GM20431 (cell line): ENCODE data around the gene SDSL.

Experiments used
- in situ Hi-C: fragments of 300-500 bp; cut with MseI, MboI; formaldehyde crosslinking; loops from one replicate; pipeline ENCODE4 v1.15.0; 2020; ENCODE audit warnings: low sequenced_read_pairs; ENCODE audit not compliant: unreplicated experiment

The SDSL gene

DNA sequence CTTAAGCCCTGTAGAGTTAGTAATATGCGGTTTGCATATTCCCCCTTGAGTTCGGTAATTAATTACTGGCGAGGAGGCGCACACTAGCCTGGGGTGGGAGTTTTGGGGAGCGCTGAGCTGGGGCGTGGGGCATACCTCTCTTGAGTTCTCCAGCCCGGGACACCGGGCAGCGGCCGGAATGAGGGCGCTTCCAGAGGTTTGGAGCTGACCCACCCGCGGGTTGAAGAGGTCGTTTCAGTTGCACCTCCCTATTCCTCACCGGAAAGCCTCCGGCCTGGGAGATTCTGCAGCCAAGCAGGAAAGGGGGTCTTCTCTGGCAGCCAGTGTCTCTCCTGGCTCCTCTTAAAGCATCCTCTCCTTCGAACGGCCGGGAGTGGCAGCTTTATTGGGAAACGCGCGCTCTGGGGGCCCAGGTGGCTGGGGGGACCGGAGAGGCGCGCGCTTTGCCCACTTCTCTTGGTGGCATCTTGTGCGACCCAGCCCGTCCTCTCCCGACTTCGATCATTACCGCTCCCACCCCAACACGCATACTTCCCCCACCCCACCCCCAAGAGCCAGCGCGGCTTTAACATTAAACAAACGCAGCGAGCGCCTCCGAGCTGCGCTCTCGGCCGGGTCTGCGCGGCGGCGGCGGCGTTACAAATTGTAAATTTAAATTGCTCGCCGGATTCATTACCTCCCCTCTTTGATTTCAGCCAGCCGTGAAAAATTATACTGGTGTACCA lies 53.4 kb downstream of the SDSL start:
- in situ Hi-C loops, result no loop called here

DNA sequence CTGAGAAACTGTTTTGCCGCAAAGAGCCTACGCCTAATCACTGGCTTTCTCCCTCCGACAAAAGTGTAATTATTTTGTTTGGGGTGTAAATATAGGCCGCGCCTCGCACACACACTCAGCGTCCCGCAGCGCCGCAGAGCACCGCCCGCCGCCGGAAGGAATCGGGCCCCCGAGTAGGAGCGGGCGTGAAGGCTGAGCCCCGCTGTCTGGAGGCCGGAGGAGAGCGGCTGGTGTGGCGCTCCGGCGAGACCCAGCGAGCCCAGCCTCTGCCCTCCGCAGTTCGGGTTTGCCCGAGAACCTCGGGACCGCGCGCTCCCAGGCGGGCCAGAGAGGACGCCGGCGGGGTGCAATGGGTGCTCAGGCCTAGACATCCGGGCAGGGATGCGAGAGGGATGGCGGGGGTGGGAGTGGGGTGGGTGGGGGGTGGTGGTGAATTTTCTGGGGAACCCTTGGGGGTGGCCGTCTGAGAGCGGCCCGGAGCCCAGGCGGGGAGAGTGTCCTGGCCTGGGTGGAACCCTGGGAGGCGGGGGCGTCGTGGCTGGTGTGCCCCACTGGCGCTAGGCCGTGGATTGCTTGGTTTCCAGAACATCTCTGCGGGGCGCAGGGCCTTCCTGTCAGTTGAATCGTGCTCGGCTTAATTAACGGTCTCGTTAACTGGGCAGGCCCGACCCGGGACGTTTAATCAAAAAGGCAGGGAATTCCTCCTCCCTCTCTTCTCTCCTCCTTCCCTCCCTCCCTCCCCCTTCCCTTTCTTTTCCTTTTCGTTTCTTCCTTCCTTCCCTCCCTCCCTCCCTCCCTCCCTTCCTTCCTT lies 54.2 kb downstream of the SDSL start:
- in situ Hi-C loops, result no loop called here

DNA sequence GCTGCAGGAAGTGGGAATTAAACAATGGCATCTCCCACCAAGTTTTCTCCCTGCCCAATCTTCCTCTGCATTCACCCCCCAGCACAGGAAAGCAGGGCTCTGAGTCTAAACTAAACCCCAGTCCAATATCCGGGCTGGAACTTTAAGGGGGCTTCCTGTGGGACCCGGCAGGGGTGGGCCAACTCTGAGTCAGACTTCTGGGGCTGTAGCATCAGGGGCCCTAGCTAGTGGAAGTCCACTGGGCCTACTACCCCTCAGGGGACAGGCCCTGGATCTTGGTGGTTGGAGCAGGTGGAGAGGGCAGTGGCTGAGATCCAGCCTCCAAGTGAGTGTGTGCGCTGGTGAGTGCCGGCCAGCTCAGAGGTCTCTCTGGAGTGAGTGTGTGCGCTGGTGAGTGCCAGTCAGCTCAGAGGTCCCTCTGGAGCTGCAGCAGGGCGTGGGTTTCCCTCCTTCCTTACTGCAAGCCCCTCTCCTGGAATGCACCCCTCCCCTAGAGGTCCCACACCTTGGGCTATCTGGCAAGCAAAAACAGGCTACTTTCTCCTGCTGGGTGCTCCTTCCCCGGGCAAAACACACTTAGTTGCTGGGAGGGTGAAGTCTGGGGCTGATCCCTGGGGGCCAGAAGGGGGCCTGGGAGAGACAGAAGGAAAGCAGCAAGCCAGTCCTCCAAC lies 55.1 kb downstream of the SDSL start:
- in situ Hi-C loops, result no loop called here

DNA sequence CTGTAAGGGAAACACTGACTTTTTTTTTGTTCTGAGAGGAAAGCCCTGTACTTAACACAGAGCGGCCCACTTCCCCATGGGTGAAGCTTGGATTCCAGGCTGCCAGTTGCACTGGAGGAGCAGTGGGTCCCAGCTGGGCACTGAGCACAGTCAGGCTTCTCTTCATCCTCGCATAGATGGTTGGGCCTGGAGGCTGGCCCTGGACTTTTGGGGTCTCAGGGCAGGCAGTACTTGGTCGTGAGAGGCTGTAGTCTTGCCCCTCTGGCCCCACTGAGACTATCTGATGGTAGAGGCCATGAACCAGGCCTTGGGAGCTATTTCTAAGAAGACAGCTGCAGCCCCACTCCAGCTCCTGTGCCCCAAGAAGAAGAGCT lies 55.6 kb downstream of the SDSL start:
- in situ Hi-C loops, result no loop called here

DNA sequence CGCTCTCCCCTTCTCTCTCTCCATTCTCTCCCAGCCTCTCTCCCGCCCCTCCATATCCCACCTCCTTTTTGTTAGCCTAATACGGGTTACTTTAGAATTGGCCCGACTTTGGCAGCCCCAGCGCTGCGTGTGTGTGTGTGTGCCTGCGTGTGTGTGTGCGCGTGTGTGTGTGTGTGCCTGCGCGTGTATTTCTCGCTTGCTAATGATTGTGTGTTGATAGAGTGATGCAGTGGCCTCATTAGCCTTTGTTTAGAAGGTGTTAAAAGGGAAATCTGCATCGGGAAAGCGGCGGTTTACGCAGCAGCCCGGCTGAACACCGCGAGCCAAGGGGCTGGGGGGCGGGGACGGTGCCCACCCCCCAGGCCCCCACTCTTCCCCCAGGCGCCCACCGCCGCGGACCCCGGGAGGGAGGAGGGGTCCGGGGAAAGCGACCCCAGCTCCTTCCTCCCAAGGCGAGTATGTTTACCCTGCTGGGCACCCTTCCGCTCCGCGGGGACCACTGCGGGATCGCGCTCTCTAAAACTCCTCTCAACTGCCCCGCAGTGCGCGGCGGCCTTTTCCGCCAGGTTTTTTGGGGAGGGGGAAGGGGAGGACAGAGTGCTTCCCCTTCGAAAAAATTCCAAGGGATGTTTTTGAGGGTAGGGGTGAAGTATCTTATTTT lies 56.3 kb downstream of the SDSL start:
- in situ Hi-C loops, result no loop called here

DNA sequence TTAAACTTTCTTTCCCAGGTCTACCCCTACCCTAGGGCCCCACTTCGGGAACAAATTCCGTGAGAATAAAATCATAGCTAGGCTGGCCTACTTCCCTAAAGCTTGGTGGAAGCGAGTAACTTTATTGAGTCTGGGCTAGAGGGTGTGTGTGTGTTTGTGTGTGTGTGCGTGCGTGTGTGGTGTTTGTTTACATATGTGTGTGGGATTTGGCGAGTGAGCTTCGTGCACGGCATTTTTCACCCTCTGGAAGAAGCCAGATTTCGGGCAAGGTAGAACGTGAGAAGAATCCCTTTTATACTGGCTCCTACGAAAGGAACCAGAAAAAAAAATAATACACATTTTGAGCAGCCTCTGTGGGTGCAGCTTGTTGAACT lies 57.0 kb downstream of the SDSL start:
- in situ Hi-C loops, result no loop called here

DNA sequence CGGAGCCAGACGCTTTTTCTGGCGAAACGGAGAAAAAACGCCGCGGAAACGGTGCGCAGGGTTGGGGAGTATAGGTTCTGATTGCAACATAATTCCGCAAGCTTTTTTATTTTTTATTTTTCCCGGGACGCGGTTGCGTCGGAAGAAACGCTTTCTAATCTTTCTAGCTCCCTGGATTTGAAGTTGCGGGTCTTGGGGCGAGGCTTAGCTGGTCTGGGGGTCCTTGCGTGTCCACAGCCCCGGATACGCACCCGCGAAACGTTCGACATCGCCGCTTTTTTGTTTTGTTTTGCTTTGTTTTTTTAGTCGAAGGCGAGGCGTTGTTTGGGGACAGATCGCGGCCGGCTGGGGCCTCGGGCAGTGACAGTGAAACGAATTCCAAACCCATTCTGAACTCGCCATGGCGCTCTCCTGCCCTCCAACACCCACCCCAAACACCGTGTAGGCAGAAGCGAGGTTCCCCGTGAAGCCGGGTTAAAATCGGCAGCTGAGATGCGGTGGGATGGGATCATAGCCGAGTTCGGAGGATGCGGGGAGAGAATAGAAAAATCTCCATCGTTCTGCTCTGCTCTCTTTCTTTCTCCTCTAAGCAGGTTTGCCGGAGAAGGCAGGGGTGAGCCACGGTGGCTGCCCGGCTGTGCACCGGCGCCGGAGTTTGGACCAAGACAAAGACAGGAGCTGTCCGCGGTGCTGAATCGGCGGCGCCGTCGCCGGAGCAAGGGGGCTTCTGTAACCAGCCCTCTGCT lies 57.6 kb downstream of the SDSL start:
- in situ Hi-C loops, result no loop called here

DNA sequence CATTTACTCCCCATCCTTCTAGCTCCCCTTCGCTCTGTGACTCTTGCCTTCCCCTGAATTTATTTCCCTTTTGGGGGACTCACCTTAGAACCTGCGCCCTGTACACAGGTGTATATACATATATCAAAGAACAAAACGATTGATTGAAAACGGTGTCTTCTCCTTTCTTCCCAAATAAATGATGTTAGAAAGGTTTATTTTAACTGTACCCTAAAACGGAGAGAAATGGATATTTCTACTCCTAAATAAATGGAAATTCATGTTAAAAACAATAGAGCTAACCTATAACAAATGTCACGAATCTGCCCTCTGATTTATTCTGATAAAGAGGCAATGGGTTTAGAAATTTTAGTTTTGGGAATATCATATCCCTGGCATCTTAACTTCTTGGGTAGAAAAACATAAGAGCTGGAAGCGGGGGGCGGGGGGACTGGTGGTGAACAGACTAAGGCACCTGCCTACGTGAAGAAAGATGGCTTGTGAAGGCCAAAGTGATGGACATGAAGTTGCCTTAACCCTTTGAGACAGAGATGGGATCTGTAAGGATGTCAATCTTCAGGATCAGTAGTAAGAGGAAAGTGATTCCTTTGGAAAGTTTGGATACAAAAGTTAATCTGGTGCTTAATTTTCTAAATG lies 58.3 kb downstream of the SDSL start:
- in situ Hi-C loops, result no loop called here

DNA sequence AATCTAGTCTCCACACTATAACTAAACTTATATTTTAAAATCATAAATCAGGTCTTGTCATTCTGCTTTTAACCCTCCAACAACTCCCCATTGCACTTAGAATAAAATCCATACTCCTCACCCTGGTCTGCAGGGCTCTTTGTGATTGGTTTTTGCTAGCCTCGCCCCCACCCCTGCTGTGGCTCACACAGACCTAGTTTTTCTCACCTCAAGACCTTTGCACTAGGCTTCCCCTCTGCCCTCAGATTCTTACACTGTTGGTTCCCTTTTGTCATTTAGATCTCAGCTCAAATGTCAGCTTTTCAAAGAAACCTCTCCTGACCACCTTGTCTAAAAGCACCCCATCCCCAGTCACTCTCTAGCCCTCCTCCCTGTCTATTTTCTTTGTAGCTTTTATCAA lies 60.2 kb downstream of the SDSL start:
- in situ Hi-C loops, result no loop called here

DNA sequence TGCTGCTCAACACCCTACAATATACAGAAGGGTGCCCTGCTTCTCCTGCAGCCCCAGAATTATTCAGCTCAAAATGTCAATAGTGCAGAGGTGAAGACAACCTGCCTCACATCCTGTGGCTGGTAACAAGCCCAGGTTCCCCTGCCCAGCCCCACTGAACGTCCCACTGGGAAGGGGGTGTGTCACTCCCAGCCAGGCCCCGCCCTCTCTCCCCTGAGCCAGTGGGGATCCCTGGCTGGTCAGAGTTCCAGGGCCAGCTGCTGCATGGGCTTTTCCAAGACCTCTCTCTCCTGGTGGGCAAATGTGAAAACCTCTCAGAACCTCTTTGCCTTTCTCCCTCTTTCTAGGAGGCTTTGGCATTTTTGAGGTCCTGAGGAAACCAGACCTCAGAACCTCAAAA lies 63.1 kb downstream of the SDSL start:
- in situ Hi-C loops, result no loop called here

DNA sequence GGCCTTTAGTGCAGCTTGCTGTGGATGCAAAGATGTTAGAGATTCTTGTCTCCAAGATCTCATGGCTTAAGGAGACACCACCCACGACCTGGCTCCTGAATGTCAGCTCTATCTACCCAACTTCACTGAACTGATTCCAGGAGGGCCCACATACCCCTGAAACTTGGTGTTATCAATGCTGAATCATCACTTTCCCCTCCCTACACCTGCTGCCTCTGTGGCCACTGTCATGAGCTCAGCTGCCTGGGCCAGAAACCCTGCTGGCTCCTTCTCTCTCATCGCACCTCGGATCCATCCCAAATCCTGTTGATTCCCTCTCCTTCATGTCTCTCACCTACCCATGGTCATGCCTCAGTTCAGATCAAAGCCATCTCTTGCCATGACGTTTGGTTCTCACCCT lies 64.5 kb downstream of the SDSL start:
- in situ Hi-C loops, result no loop called here
